Astrocyte (in vitro differentiated cells and primary cell): Measurements from ENCODE around the gene CFH. TPM values are rescaled to one million over a fixed set of nuclear protein-coding genes. Genes with fewer than 3 reads are reported as not detected.

ENCODE experiments used
- DNase-seq: peaks from one replicate; pipeline ENCODE4 v3.0.0-alpha.2; 2010; ENCODE audit warnings: low read depth
- FAIRE-seq: peaks from 2 replicates; lab custom pipeline; 2011; peaks lifted over from hg19 to GRCh38; lab: Jason Lieb, UNC
- H2AFZ ChIP-seq: 2 replicates; pipeline ENCODE4 v1.6.0; 2012; ENCODE audit warnings: low read depth, low read length, inconsistent platforms
- H3K27ac ChIP-seq: 2 replicates; pipeline ENCODE4 v1.5.1; 2011; ENCODE audit warnings: low read depth, low read length, inconsistent platforms
- H3K27me3 ChIP-seq: 2 replicates; pipeline ENCODE4 v1.6.0; 2011; ENCODE audit warnings: low read length, inconsistent platforms; ENCODE audit not compliant: insufficient read depth
- H3K36me3 ChIP-seq: 2 replicates; pipeline ENCODE4 v1.5.1; 2011; ENCODE audit warnings: low read length, inconsistent platforms; ENCODE audit not compliant: insufficient read depth
- H3K4me1 ChIP-seq: 2 replicates; pipeline ENCODE4 v1.5.1; 2011; ENCODE audit warnings: low read length, inconsistent platforms; ENCODE audit not compliant: insufficient read depth
- H3K4me2 ChIP-seq: 2 replicates; pipeline ENCODE4 v1.6.0; 2012; ENCODE audit warnings: low read length, inconsistent platforms
- H3K4me3 ChIP-seq: 2 replicates; pipeline ENCODE4 v1.5.1; 2011; ENCODE audit warnings: low read depth, mild to moderate bottlenecking, low read length, inconsistent platforms; ENCODE audit not compliant: insufficient read depth
- H3K79me2 ChIP-seq: 2 replicates; pipeline ENCODE4 v1.6.0; 2012; ENCODE audit warnings: mild to moderate bottlenecking, low read length, inconsistent platforms; ENCODE audit not compliant: insufficient read depth
- H3K9ac ChIP-seq: 2 replicates; pipeline ENCODE4 v1.6.0; 2012; ENCODE audit warnings: mild to moderate bottlenecking, low read length, inconsistent platforms
- H3K9me3 ChIP-seq: 2 replicates; pipeline ENCODE4 v1.5.1; 2012; ENCODE audit warnings: low read depth, mild to moderate bottlenecking, low read length, inconsistent platforms; ENCODE audit not compliant: insufficient read depth
- H4K20me1 ChIP-seq: 2 replicates; pipeline ENCODE4 v1.6.0; 2012; ENCODE audit warnings: low read length, inconsistent platforms; ENCODE audit not compliant: insufficient read depth
- H3K27ac Mint-ChIP-seq: one replicate; pipeline ENCODE4 v1.8.0; 2021; ENCODE audit warnings: mild to moderate bottlenecking, mixed read lengths; ENCODE audit not compliant: unreplicated experiment
- H3K27me3 Mint-ChIP-seq: one replicate; pipeline ENCODE4 v1.8.0; 2021; ENCODE audit warnings: low read depth, mixed read lengths; ENCODE audit not compliant: unreplicated experiment
- H3K36me3 Mint-ChIP-seq: one replicate; pipeline ENCODE4 v1.8.0; 2021; ENCODE audit warnings: low read depth, mixed read lengths; ENCODE audit not compliant: unreplicated experiment
- H3K4me1 Mint-ChIP-seq: one replicate; pipeline ENCODE4 v1.8.0; 2021; ENCODE audit warnings: low read depth, mixed read lengths; ENCODE audit not compliant: unreplicated experiment
- H3K4me3 Mint-ChIP-seq: one replicate; pipeline ENCODE4 v1.8.0; 2021; ENCODE audit warnings: mild to moderate bottlenecking, moderate library complexity, mixed read lengths; ENCODE audit not compliant: unreplicated experiment
- H3K9me3 Mint-ChIP-seq: one replicate; pipeline ENCODE4 v1.8.0; 2021; ENCODE audit warnings: mild to moderate bottlenecking, mixed read lengths; ENCODE audit not compliant: unreplicated experiment
- CTCF ChIP-seq: IDR thresholded peaks from 2 replicates; pipeline ENCODE4 v1.5.1; 2011; ENCODE audit warnings: low read depth, mild to moderate bottlenecking, inconsistent platforms, low read length, moderate library complexity; ENCODE audit not compliant: insufficient read depth
- EZH2 ChIP-seq: IDR thresholded peaks from 2 replicates; pipeline ENCODE4 v1.6.1; 2012; ENCODE audit warnings: mild to moderate bottlenecking, low read length, inconsistent platforms; ENCODE audit not compliant: insufficient read depth
- total RNA-seq: library from RNA; stranded (reverse); gene quantifications from 2 replicates; pipeline ENCODE4 v1.2.1, GENCODE V29; 2021

Gene CFH
- total RNA-seq, 1 donor from 2014 or later = 15.8 TPM

DNA sequence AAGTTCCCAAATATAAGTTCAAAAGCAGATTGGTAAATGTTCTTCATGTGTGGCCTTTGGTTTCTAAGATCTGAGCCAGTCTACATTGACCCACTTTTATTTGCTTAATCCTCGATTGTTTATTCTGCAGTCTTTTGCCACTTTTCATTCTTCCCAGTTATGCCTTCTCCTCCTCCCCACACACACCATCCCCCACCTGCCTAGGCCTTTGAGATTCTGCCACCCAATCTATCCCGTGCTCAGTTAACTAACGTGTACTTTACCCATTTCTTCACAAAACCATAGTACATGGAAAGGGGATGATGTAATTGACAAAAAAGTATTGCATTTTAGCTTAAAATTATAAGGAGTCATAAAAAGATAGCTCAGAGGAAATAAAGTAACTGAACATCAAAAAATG, 3.7 kb downstream of the CFH start:
- no peak overlapping the region for H3K4me2 ChIP-seq
- no peaks in the 10 kb centered on the region for H3K36me3 ChIP-seq
- no peak for DNase-seq
- Mint-ChIP-seq H3K9me3 (no peaks in the 10 kb centered on the region), H3K36me3 (no peaks in the 10 kb centered on the region), H3K4me1 (peaks cover 9% of the 10 kb centered on the region), H3K4me3 (no peak overlapping the region), H3K27me3 (no peaks in the 10 kb centered on the region), H3K27ac (no peak overlapping the region)
- no peak for FAIRE-seq
- no peak overlapping the region for H3K9ac ChIP-seq
- no peak overlapping the region for H2AFZ ChIP-seq
- no peak for TF ChIP-seq EZH2
- no peak for TF ChIP-seq CTCF
- no peak overlapping the region for H3K4me3 ChIP-seq
- no peaks in the 10 kb centered on the region for H4K20me1 ChIP-seq
- peaks cover 14% of the 10 kb centered on the region for H3K79me2 ChIP-seq
- peaks cover 8% of the 10 kb centered on the region for H3K4me1 ChIP-seq
- H3K9me3 ChIP-seq = no peaks in the 10 kb centered on the region
- no peaks in the 10 kb centered on the region for H3K27me3 ChIP-seq
- H3K27ac ChIP-seq = no peak overlapping the region

DNA sequence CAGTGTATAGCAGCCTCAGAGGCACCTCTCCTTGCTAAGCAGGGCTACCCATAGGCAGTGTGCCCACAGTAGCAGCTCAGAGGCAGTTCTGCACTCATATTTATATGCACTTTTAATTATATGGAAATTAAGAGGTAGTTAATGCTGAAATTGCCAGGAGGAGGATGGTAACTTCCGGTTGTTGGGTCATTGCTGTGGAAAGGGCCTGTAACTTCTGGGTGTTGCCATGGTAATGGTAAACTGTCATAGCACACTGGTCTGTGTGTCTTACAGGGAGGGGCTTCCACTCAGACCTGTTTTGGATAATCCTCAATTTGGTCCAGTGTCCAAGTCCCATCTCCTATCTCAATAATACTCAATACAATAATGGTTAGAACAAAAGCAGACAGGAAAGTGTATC, 7.6 kb downstream of the CFH start:
- peaks cover 3% of the 10 kb centered on the region for H4K20me1 ChIP-seq
- H3K9ac ChIP-seq = no peak overlapping the region
- H3K4me2 ChIP-seq = no peak overlapping the region
- no peak for FAIRE-seq
- no peak overlapping the region for H3K27ac Mint-ChIP-seq
- no peak overlapping the region for H3K4me3 Mint-ChIP-seq
- DNase-seq = no peak
- H3K36me3 ChIP-seq = no peaks in the 10 kb centered on the region
- no peaks in the 10 kb centered on the region for H3K27me3 ChIP-seq
- H3K4me3 ChIP-seq = no peak overlapping the region
- no peaks in the 10 kb centered on the region for H3K4me1 Mint-ChIP-seq
- no peaks in the 10 kb centered on the region for H3K9me3 ChIP-seq
- H3K27me3 Mint-ChIP-seq = no peaks in the 10 kb centered on the region
- H2AFZ ChIP-seq = no peak overlapping the region
- no peak overlapping the region for H3K27ac ChIP-seq
- H3K4me1 ChIP-seq = no peaks in the 10 kb centered on the region
- no peaks in the 10 kb centered on the region for H3K9me3 Mint-ChIP-seq
- peaks cover 2% of the 10 kb centered on the region for H3K36me3 Mint-ChIP-seq
- peaks cover 3% of the 10 kb centered on the region for H3K79me2 ChIP-seq
- TF ChIP-seq CTCF (no peak), EZH2 (no peak)

DNA sequence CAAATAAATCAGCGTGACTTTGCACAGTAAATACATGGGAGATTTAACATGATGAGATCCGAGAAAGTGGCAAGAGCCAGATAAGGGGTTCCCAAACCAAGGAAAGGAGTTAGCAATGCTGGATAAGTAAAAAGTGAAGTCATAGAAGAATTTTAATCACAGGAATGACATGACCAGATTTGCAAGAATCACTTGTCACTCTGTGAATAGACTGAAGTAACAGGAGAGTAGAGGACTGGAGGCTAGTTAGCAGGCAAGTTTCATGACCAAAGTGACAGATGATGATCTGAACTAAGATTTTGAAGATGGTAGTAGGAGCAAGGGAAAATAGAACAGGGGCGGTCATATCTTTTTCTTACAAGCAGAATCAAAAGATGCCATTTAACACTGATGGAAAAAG, 8.4 kb downstream of the CFH start:
- peaks cover 2% of the 10 kb centered on the region for H3K36me3 Mint-ChIP-seq
- FAIRE-seq = no peak
- peaks cover 3% of the 10 kb centered on the region for H4K20me1 ChIP-seq
- no peaks in the 10 kb centered on the region for H3K27me3 ChIP-seq
- H3K4me1 ChIP-seq = no peaks in the 10 kb centered on the region
- no peak overlapping the region for H3K4me3 Mint-ChIP-seq
- H3K79me2 ChIP-seq = peaks cover 3% of the 10 kb centered on the region
- H3K4me3 ChIP-seq = no peak overlapping the region
- no peak overlapping the region for H3K27ac Mint-ChIP-seq
- H2AFZ ChIP-seq = no peak overlapping the region
- TF ChIP-seq EZH2 (no peak), CTCF (no peak)
- H3K36me3 ChIP-seq = no peaks in the 10 kb centered on the region
- no peak for DNase-seq
- H3K27me3 Mint-ChIP-seq = no peaks in the 10 kb centered on the region
- H3K27ac ChIP-seq = no peak overlapping the region
- no peak overlapping the region for H3K9ac ChIP-seq
- no peaks in the 10 kb centered on the region for H3K4me1 Mint-ChIP-seq
- no peaks in the 10 kb centered on the region for H3K9me3 ChIP-seq
- no peaks in the 10 kb centered on the region for H3K9me3 Mint-ChIP-seq
- H3K4me2 ChIP-seq = no peak overlapping the region
